Smooth muscle cell (in vitro differentiated cells): ENCODE measurements around the gene ACVRL1. TPM values are rescaled to one million over a fixed set of nuclear protein-coding genes. Genes with fewer than 3 reads are reported as not detected.

Experiments used
- DNase-seq: peaks from one replicate; lab custom pipeline; 2025; ENCODE audit not compliant: unreplicated experiment; lab: John Stamatoyannopoulos, UW
- H2AFZ ChIP-seq: fragments of 200-600 bp; sonication (generic); 2 replicates; pipeline ENCODE4 v1.6.0; 2016; ENCODE audit warnings: antibody characterized with exemption, low read depth, mild to moderate bottlenecking
- H3F3A ChIP-seq: fragments of 200-600 bp; sonication (generic); 2 replicates; pipeline ENCODE4 v1.6.0; 2017; ENCODE audit warnings: antibody characterized with exemption, low read depth
- H3K27ac ChIP-seq: fragments of 200-600 bp; sonication (generic); 2 replicates; pipeline ENCODE4 v1.5.1; 2016; ENCODE audit warnings: low read depth, mild to moderate bottlenecking
- H3K27me3 ChIP-seq: fragments of 200-600 bp; sonication (generic); 2 replicates; pipeline ENCODE4 v1.6.1; 2016; ENCODE audit warnings: low read depth, mild to moderate bottlenecking
- H3K36me3 ChIP-seq: fragments of 200-600 bp; sonication (generic); 2 replicates; pipeline ENCODE4 v1.5.1; 2016; ENCODE audit warnings: low read depth
- H3K4me1 ChIP-seq: fragments of 200-600 bp; sonication (generic); 2 replicates; pipeline ENCODE4 v1.5.1; 2016; ENCODE audit warnings: low read depth
- H3K4me2 ChIP-seq: fragments of 200-600 bp; sonication (generic); 2 replicates; pipeline ENCODE4 v1.6.0; 2016; ENCODE audit warnings: mild to moderate bottlenecking
- H3K4me3 ChIP-seq: fragments of 200-600 bp; sonication (generic); 2 replicates; pipeline ENCODE4 v1.5.1; 2016; ENCODE audit warnings: mild to moderate bottlenecking
- H3K79me2 ChIP-seq: fragments of 200-600 bp; sonication (generic); 2 replicates; pipeline ENCODE4 v1.6.0; 2016; ENCODE audit warnings: low read depth, mild to moderate bottlenecking
- H3K9ac ChIP-seq: fragments of 200-600 bp; sonication (generic); 2 replicates; pipeline ENCODE4 v1.6.0; 2016; ENCODE audit warnings: low read depth
- H3K9me3 ChIP-seq: fragments of 200-600 bp; sonication (generic); replicated peaks from 2 replicates; pipeline ENCODE4 v1.5.1; 2016; ENCODE audit warnings: low read depth
- H4K20me1 ChIP-seq: fragments of 200-600 bp; sonication (generic); 2 replicates; pipeline ENCODE4 v1.6.0; 2016; ENCODE audit warnings: low read depth
- CTCF ChIP-seq: fragments of 200-600 bp; sonication (generic); IDR thresholded peaks from 2 replicates; pipeline ENCODE4 v1.5.1; 2017; ENCODE audit warnings: borderline replicate concordance, mild to moderate bottlenecking, antibody characterized with exemption; ENCODE audit not compliant: insufficient read depth, poor library complexity, severe bottlenecking
- WGBS: methylation state at CpG from one replicate; pipeline ENCODE4 v1.1.7; 2016; ENCODE audit warnings: low lambda C conversion rate; 5-methylcytosine and 5-hydroxymethylcytosine counted together
- polyA plus RNA-seq: library from polyadenylated mRNA; unstranded; fragments of >200 nt; fragmentation: Nextera tagmentation; extraction: Ambion mirVana; gene quantifications from 2 replicates; pipeline ENCODE4 v1.2.1, GENCODE V29; 2016
- total RNA-seq: library from RNA; depleted of rRNA; stranded (reverse); fragments of >200 nt; gene quantifications from 2 replicates; pipeline ENCODE4 v1.2.3, GENCODE V29; 2014

Gene ACVRL1
- total and polyA plus RNA-seq, 2 experiments from 2014 or later, result 8.4 to 10.4 TPM

- no peak overlapping the region for H3K4me3 ChIP-seq
- H2AFZ ChIP-seq, result no peak overlapping the region
- no peaks in the 10 kb centered on the region for H3K36me3 ChIP-seq
- H3F3A ChIP-seq, result no peaks in the 10 kb centered on the region
- H3K4me2 ChIP-seq, result no peak overlapping the region
- no peaks in the 10 kb centered on the region for H3K79me2 ChIP-seq
- no peak for DNase-seq
- H4K20me1 ChIP-seq, result no peaks in the 10 kb centered on the region
- no peak overlapping the region for H3K9ac ChIP-seq
- H3K9me3 ChIP-seq, result no peaks in the 10 kb centered on the region
- no peak overlapping the region for H3K27ac ChIP-seq
- WGBS, result 85% methylated on average over 14 of the region's 14 CpGs
- no peaks in the 10 kb centered on the region for H3K4me1 ChIP-seq
- TF ChIP-seq CTCF, result no peak
- H3K27me3 ChIP-seq, result no peaks in the 10 kb centered on the region
Measured at GRCh38 chr12:51901121-51901817, 6.0 kb upstream of the ACVRL1 start.

GRCh38 chr12:51901881-51902280 is 5.4 kb upstream of the ACVRL1 start:
- Histone ChIP-seq H3K4me2 (no peak overlapping the region), H3K27me3 (no peaks in the 10 kb centered on the region), H2AFZ (no peak overlapping the region), H3K9me3 (no peaks in the 10 kb centered on the region), H3K27ac (no peak overlapping the region), H3K4me1 (no peaks in the 10 kb centered on the region), H4K20me1 (no peaks in the 10 kb centered on the region), H3K79me2 (no peaks in the 10 kb centered on the region), H3F3A (no peaks in the 10 kb centered on the region), H3K4me3 (no peak overlapping the region), H3K9ac (no peak overlapping the region), H3K36me3 (no peaks in the 10 kb centered on the region)
- no peak for TF ChIP-seq CTCF
- no peak for DNase-seq
- WGBS, result 93% methylated on average over 11 of the region's 11 CpGs

GRCh38 chr12:51904951-51905470 is 2.3 kb upstream of the ACVRL1 start:
- no peak overlapping the region for H3K9ac ChIP-seq

More at GRCh38 chr12:51904951-51905470, 2.3 kb upstream of the ACVRL1 start:
- Histone ChIP-seq H3K79me2 (no peaks in the 10 kb centered on the region), H4K20me1 (no peaks in the 10 kb centered on the region), H3K4me2 (peak overlapping the region; percentile 84), H3K4me1 (no peaks in the 10 kb centered on the region), H3K4me3 (no peak overlapping the region), H3F3A (peaks cover 7% of the 10 kb centered on the region), H2AFZ (peak overlapping the region; percentile 92), H3K27ac (peak overlapping the region; percentile 49), H3K27me3 (no peaks in the 10 kb centered on the region), H3K36me3 (no peaks in the 10 kb centered on the region), H3K9me3 (no peaks in the 10 kb centered on the region)
- DNase-seq, result no peak
- no peak for TF ChIP-seq CTCF
